Nephron (organoid): ENCODE measurements around the gene MYO3B.
"Not testable (repeated sequence)": the region's sequence is repeated elsewhere in the genome, so short reads cannot be mapped to it uniquely, and the experiment has no call there.

Experiments used
- H3K27ac Mint-ChIP-seq, 3 experiments: 2 replicates each; pipeline ENCODE4 v1.8.0; 2020; ENCODE audit warnings: mixed read lengths in 3 of 3, mild to moderate bottlenecking in 2 of 3, moderate library complexity in 1 of 3
- H3K27me3 Mint-ChIP-seq: 2 replicates; pipeline ENCODE4 v1.8.0; 2021; ENCODE audit warnings: low read depth, mild to moderate bottlenecking, moderate library complexity, mixed read lengths
- H3K36me3 Mint-ChIP-seq: 2 replicates; pipeline ENCODE4 v1.8.0; 2020; ENCODE audit warnings: low read depth, mixed read lengths
- H3K4me1 Mint-ChIP-seq: 2 replicates; pipeline ENCODE4 v1.8.0; 2020; ENCODE audit warnings: mixed read lengths
- H3K4me3 Mint-ChIP-seq, 3 experiments: 2 replicates each; pipeline ENCODE4 v1.8.0; 2020; ENCODE audit warnings: mild to moderate bottlenecking in 3 of 3, mixed read lengths in 3 of 3, moderate library complexity in 2 of 3
- H3K9me3 Mint-ChIP-seq: 2 replicates; pipeline ENCODE4 v1.8.0; 2020; ENCODE audit warnings: mixed read lengths
- CTCF ChIP-seq, 3 experiments: fragments of 200-600 bp; sonication (generic); IDR thresholded peaks; one replicate each; pipeline ENCODE4 v1.5.0; 2021; ENCODE audit warnings: antibody characterized with exemption in 3 of 3; ENCODE audit not compliant: unreplicated experiment in 3 of 3

MYO3B gene

GRCh38 chr2:170548304-170548703 is 370.4 kb downstream of the MYO3B start:
- TF ChIP-seq CTCF (IDR thresholded peaks at IDR 0.05; ENCODE audit: unreplicated experiment in 3 of 3), result no peak
- H3K9me3 Mint-ChIP-seq, result peaks cover 29% of the 10 kb centered on the region
- H3K27me3 Mint-ChIP-seq, result no peaks in the 10 kb centered on the region
- H3K36me3 Mint-ChIP-seq, result peaks cover 12% of the 10 kb centered on the region
- no peak overlapping the region for H3K27ac Mint-ChIP-seq
- no peak overlapping the region for H3K4me3 Mint-ChIP-seq
- no peaks in the 10 kb centered on the region for H3K4me1 Mint-ChIP-seq

GRCh38 chr2:170550501-170550900 is 372.6 kb downstream of the MYO3B start:
- H3K9me3 Mint-ChIP-seq, result peaks cover 27% of the 10 kb centered on the region
- no peak overlapping the region for H3K27ac Mint-ChIP-seq
- H3K4me3 Mint-ChIP-seq, result no peak overlapping the region
- no peak for TF ChIP-seq CTCF (IDR thresholded peaks at IDR 0.05; ENCODE audit: unreplicated experiment in 3 of 3)
- H3K36me3 Mint-ChIP-seq, result peaks cover 17% of the 10 kb centered on the region
- no peaks in the 10 kb centered on the region for H3K4me1 Mint-ChIP-seq
- no peaks in the 10 kb centered on the region for H3K27me3 Mint-ChIP-seq

GRCh38 chr2:170551899-170552298 is 374.0 kb downstream of the MYO3B start:
- H3K36me3 Mint-ChIP-seq, result peaks cover 11% of the 10 kb centered on the region
- not testable (repeated sequence) for H3K27me3 Mint-ChIP-seq, H3K27ac Mint-ChIP-seq, H3K4me1 Mint-ChIP-seq, H3K4me3 Mint-ChIP-seq
- H3K9me3 Mint-ChIP-seq, result peaks cover 19% of the 10 kb centered on the region

GRCh38 chr2:170553748-170554147 is 375.8 kb downstream of the MYO3B start:
- H3K36me3 Mint-ChIP-seq, result peaks cover 11% of the 10 kb centered on the region

GRCh38 chr2:170554278-170554955 is 376.5 kb downstream of the MYO3B start:
- H3K36me3 Mint-ChIP-seq, result peaks cover 11% of the 10 kb centered on the region
- H3K27me3 Mint-ChIP-seq, result no peaks in the 10 kb centered on the region
- H3K4me3 Mint-ChIP-seq, result no peak overlapping the region
- H3K27ac Mint-ChIP-seq, result no peak overlapping the region
- H3K9me3 Mint-ChIP-seq, result peaks cover 19% of the 10 kb centered on the region
- no peaks in the 10 kb centered on the region for H3K4me1 Mint-ChIP-seq
- TF ChIP-seq CTCF (IDR thresholded peaks at IDR 0.05; ENCODE audit: unreplicated experiment in 3 of 3), result no peak

More at GRCh38 chr2:170553748-170554147, 375.8 kb downstream of the MYO3B start:
- no peak overlapping the region for H3K27ac Mint-ChIP-seq
- H3K4me1 Mint-ChIP-seq, result no peaks in the 10 kb centered on the region
- H3K27me3 Mint-ChIP-seq, result no peaks in the 10 kb centered on the region
- H3K9me3 Mint-ChIP-seq, result peaks cover 19% of the 10 kb centered on the region
- no peak overlapping the region for H3K4me3 Mint-ChIP-seq
- no peak for TF ChIP-seq CTCF (IDR thresholded peaks at IDR 0.05; ENCODE audit: unreplicated experiment in 3 of 3)

- Mint-ChIP-seq H3K9me3 (no peaks in the 10 kb centered on the region), H3K4me1 (no peaks in the 10 kb centered on the region), H3K36me3 (no peaks in the 10 kb centered on the region), H3K27ac (no peak overlapping the region), H3K4me3 (no peak overlapping the region), H3K27me3 (peaks cover 10% of the 10 kb centered on the region)
- TF ChIP-seq CTCF (IDR thresholded peaks at IDR 0.05; ENCODE audit: unreplicated experiment in 3 of 3), result no peak
These were observed 385.0 kb downstream of the MYO3B start for GRCh38 chr2:170562928-170563327.
